WTC11 (cell line): ENCODE data around the gene CMTM7. TPM values are rescaled to one million over a fixed set of nuclear protein-coding genes. Genes with fewer than 3 reads are reported as not detected.

ENCODE experiments used
- ATAC-seq: fragments of 200-7000 bp; cut with Tn5 transposase; 2 replicates; pipeline ENCODE4 v1.10.0; 2021; ENCODE audit warnings: mild to moderate bottlenecking, moderate library complexity
- CTCF ChIA-PET: fragments of 300-600 bp; sonication (Branson Sonifier 250); formaldehyde crosslinking; loops from one replicate; lab custom pipeline; 2021; ENCODE audit warnings: antibody characterized with exemption; lab: Charles Lee
- POLR2A ChIA-PET: fragments of 350-600 bp; sonication (Branson Sonifier 250); formaldehyde crosslinking; loops from one replicate; lab custom pipeline; 2021; ENCODE audit warnings: antibody characterized with exemption; lab: Charles Lee
- DNase-seq: peaks from one replicate; pipeline ENCODE4 v3.0.0; 2021; ENCODE audit warnings: low spot score
- H3K27ac Mint-ChIP-seq: 2 replicates; pipeline ENCODE4 v1.8.0; 2021; ENCODE audit warnings: mixed read lengths
- H3K27me3 Mint-ChIP-seq: 2 replicates; pipeline ENCODE4 v1.8.0; 2021; ENCODE audit warnings: low read depth, mild to moderate bottlenecking, moderate library complexity, mixed read lengths
- H3K36me3 Mint-ChIP-seq: 2 replicates; pipeline ENCODE4 v1.8.0; 2021; ENCODE audit warnings: mixed read lengths
- H3K4me1 Mint-ChIP-seq: 2 replicates; pipeline ENCODE4 v1.8.0; 2022; ENCODE audit warnings: mixed read lengths
- H3K4me3 Mint-ChIP-seq: 2 replicates; pipeline ENCODE4 v1.8.0; 2021; ENCODE audit warnings: mild to moderate bottlenecking, moderate library complexity, mixed read lengths
- H3K9me3 Mint-ChIP-seq: 2 replicates; pipeline ENCODE4 v1.8.0; 2021; ENCODE audit warnings: mixed read lengths
- CBFB ChIP-seq: sonication (generic); formaldehyde crosslinking; IDR thresholded peaks from 2 replicates; pipeline ENCODE4 v1.8.1; 2022; ENCODE audit warnings: mild to moderate bottlenecking, low read depth, missing genetic modification reagents
- CREB1 ChIP-seq: sonication (generic); formaldehyde crosslinking; IDR thresholded peaks from 2 replicates; pipeline ENCODE4 v1.8.0; 2023; ENCODE audit warnings: mild to moderate bottlenecking, missing genetic modification reagents
- GRHL2 ChIP-seq: fragments of 250-450 bp; sonication (Bioruptor Pico); IDR thresholded peaks from 2 replicates; pipeline ENCODE4 v1.8.0; 2022; ENCODE audit warnings: mild to moderate bottlenecking, moderate library complexity; ENCODE audit not compliant: insufficient replicate concordance, severe bottlenecking
- NFATC4 ChIP-seq: fragments of 250-450 bp; sonication (Bioruptor Pico); IDR thresholded peaks from 2 replicates; pipeline ENCODE4 v1.9.0; 2021; ENCODE audit warnings: mild to moderate bottlenecking
- NFE2L1 ChIP-seq: sonication (generic); formaldehyde crosslinking; IDR thresholded peaks from 2 replicates; pipeline ENCODE4 v1.8.1; 2023; ENCODE audit warnings: missing genetic modification reagents
- NR1H2 ChIP-seq: sonication (generic); formaldehyde crosslinking; IDR thresholded peaks from 2 replicates; pipeline ENCODE4 v1.9.0; 2021; ENCODE audit warnings: mild to moderate bottlenecking, moderate library complexity, missing genetic modification reagents
- NR3C1 ChIP-seq: sonication (generic); formaldehyde crosslinking; conservative IDR thresholded peaks from 2 replicates; pipeline ENCODE4 v1.8.1; 2023; ENCODE audit warnings: low read depth, mild to moderate bottlenecking, missing genetic modification reagents
- PRDM15 ChIP-seq: sonication (generic); formaldehyde crosslinking; IDR thresholded peaks from 2 replicates; pipeline ENCODE4 v1.8.0; 2022; ENCODE audit warnings: missing genetic modification reagents
- SMAD3 ChIP-seq: sonication (generic); formaldehyde crosslinking; IDR thresholded peaks from 2 replicates; pipeline ENCODE4 v1.8.0; 2022; ENCODE audit warnings: missing genetic modification reagents, mild to moderate bottlenecking, borderline replicate concordance
- SMAD4 ChIP-seq: sonication (generic); formaldehyde crosslinking; IDR thresholded peaks from 2 replicates; pipeline ENCODE4 v1.8.0; 2022; ENCODE audit warnings: mild to moderate bottlenecking, missing genetic modification reagents
- ZNF416 ChIP-seq: fragments of 250-450 bp; sonication (Bioruptor Pico); IDR thresholded peaks from 2 replicates; pipeline ENCODE4 v1.9.0; 2021; ENCODE audit warnings: mild to moderate bottlenecking, inconsistent platforms
- ZNF423 ChIP-seq: fragments of 250-450 bp; sonication (Bioruptor Pico); IDR thresholded peaks from 2 replicates; pipeline ENCODE4 v2.1.2; 2022; ENCODE audit warnings: mild to moderate bottlenecking, moderate library complexity
- total RNA-seq: library from RNA; stranded (reverse); gene quantifications from 3 replicates; pipeline ENCODE4 v1.2.3, GENCODE V29; 2021
- TF ChIP-seq, protein P1 (sequence below): sonication (generic); formaldehyde crosslinking; IDR thresholded peaks from 2 replicates; pipeline ENCODE4 v1.8.1; 2023; ENCODE audit warnings: mild to moderate bottlenecking, missing genetic modification reagents, borderline replicate concordance
- TF ChIP-seq, protein P2 (sequence below): fragments of 250-450 bp; sonication (Bioruptor Pico); IDR thresholded peaks from 2 replicates; pipeline ENCODE4 v2.1.2; 2022; ENCODE audit warnings: mild to moderate bottlenecking, moderate library complexity
- TF ChIP-seq, protein P3 (sequence below): sonication (generic); formaldehyde crosslinking; IDR thresholded peaks from 2 replicates; pipeline ENCODE4 v1.8.1; 2023; ENCODE audit warnings: mild to moderate bottlenecking, missing genetic modification reagents

The CMTM7 gene
- total RNA-seq, 1 experiment from 2014 or later = 23.4 TPM

- TF ChIP-seq PRDM15 (CRISPR knock-in tag) = no peak
- no peak for TF ChIP-seq ZNF416
- no peak for TF ChIP-seq ZNF423 (CRISPR knock-in tag)
- no peak for TF ChIP-seq SMAD3 (CRISPR knock-in tag)
- no peak for TF ChIP-seq SMAD4 (CRISPR knock-in tag)
- TF ChIP-seq NR3C1 (CRISPR knock-in tag) = no peak
- TF ChIP-seq NFE2L1 (CRISPR knock-in tag) = no peak
- TF ChIP-seq, protein P1, sequence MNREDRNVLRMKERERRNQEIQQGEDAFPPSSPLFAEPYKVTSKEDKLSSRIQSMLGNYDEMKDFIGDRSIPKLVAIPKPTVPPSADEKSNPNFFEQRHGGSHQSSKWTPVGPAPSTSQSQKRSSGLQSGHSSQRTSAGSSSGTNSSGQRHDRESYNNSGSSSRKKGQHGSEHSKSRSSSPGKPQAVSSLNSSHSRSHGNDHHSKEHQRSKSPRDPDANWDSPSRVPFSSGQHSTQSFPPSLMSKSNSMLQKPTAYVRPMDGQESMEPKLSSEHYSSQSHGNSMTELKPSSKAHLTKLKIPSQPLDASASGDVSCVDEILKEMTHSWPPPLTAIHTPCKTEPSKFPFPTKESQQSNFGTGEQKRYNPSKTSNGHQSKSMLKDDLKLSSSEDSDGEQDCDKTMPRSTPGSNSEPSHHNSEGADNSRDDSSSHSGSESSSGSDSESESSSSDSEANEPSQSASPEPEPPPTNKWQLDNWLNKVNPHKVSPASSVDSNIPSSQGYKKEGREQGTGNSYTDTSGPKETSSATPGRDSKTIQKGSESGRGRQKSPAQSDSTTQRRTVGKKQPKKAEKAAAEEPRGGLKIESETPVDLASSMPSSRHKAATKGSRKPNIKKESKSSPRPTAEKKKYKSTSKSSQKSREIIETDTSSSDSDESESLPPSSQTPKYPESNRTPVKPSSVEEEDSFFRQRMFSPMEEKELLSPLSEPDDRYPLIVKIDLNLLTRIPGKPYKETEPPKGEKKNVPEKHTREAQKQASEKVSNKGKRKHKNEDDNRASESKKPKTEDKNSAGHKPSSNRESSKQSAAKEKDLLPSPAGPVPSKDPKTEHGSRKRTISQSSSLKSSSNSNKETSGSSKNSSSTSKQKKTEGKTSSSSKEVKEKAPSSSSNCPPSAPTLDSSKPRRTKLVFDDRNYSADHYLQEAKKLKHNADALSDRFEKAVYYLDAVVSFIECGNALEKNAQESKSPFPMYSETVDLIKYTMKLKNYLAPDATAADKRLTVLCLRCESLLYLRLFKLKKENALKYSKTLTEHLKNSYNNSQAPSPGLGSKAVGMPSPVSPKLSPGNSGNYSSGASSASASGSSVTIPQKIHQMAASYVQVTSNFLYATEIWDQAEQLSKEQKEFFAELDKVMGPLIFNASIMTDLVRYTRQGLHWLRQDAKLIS (CRISPR knock-in tag) = no peak
- TF ChIP-seq GRHL2 (CRISPR knock-in tag) = no peak
- TF ChIP-seq NR1H2 = no peak
- TF ChIP-seq, protein P2, sequence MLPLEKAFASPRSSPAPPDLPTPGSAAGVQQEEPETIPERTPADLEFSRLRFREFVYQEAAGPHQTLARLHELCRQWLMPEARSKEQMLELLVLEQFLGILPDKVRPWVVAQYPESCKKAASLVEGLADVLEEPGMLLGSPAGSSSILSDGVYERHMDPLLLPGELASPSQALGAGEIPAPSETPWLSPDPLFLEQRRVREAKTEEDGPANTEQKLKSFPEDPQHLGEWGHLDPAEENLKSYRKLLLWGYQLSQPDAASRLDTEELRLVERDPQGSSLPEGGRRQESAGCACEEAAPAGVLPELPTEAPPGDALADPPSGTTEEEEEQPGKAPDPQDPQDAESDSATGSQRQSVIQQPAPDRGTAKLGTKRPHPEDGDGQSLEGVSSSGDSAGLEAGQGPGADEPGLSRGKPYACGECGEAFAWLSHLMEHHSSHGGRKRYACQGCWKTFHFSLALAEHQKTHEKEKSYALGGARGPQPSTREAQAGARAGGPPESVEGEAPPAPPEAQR (CRISPR knock-in tag) = no peak
- TF ChIP-seq CBFB = no peak
Observed at GRCh38 chr3:32354362-32354778, 37.3 kb upstream of the CMTM7 start (continued).

GRCh38 chr3:32355751-32356291, 35.8 kb upstream of the CMTM7 start:
- ATAC-seq (no peak), DNase-seq (no peak)
- ChIA-PET POLR2A (no interaction called here), CTCF (no interaction called here)
- peaks cover 3% of the 10 kb centered on the region; the same call in 1 of the 2 replicates for H3K36me3 Mint-ChIP-seq
- no peak overlapping the region for H3K27ac Mint-ChIP-seq
- TF ChIP-seq, protein P1 (CRISPR knock-in tag) = no peak
- no peak for TF ChIP-seq SMAD3 (CRISPR knock-in tag)
- TF ChIP-seq, protein P3, sequence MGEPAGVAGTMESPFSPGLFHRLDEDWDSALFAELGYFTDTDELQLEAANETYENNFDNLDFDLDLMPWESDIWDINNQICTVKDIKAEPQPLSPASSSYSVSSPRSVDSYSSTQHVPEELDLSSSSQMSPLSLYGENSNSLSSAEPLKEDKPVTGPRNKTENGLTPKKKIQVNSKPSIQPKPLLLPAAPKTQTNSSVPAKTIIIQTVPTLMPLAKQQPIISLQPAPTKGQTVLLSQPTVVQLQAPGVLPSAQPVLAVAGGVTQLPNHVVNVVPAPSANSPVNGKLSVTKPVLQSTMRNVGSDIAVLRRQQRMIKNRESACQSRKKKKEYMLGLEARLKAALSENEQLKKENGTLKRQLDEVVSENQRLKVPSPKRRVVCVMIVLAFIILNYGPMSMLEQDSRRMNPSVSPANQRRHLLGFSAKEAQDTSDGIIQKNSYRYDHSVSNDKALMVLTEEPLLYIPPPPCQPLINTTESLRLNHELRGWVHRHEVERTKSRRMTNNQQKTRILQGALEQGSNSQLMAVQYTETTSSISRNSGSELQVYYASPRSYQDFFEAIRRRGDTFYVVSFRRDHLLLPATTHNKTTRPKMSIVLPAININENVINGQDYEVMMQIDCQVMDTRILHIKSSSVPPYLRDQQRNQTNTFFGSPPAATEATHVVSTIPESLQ (CRISPR knock-in tag) = no peak
- TF ChIP-seq NFATC4 (CRISPR knock-in tag) = no peak
- no peak for TF ChIP-seq CREB1 (CRISPR knock-in tag)
- no peaks in the 10 kb centered on the region for H3K9me3 Mint-ChIP-seq
- no peak overlapping the region for H3K4me3 Mint-ChIP-seq
- H3K27me3 Mint-ChIP-seq = no peaks in the 10 kb centered on the region
- H3K4me1 Mint-ChIP-seq = peaks cover 20% of the 10 kb centered on the region
